Fibroblast of lung (primary cell): ENCODE measurements around the gene ZMAT5. TPM values are rescaled to one million over a fixed set of nuclear protein-coding genes. Genes with fewer than 3 reads are reported as not detected.

ENCODE experiments used
- DNase-seq, 2 donors: peaks; one replicate each; pipeline versions ENCODE4 v3.0.0 to v3.0.0-alpha.2; 2010; ENCODE audit warnings: low read depth in 2 of 2
- H2AFZ ChIP-seq: 2 replicates; pipeline ENCODE4 v1.5.1; 2012; ENCODE audit warnings: low read length, control low read depth, inconsistent platforms
- H3K27ac ChIP-seq: 2 replicates; pipeline ENCODE4 v1.5.1; 2011; ENCODE audit warnings: low read length, control low read depth; ENCODE audit not compliant: insufficient read depth
- H3K27me3 ChIP-seq: 2 replicates; pipeline ENCODE4 v1.5.1; 2011; ENCODE audit warnings: mild to moderate bottlenecking, low read length; ENCODE audit not compliant: control insufficient read depth, insufficient read depth
- H3K36me3 ChIP-seq: 2 replicates; pipeline ENCODE4 v1.5.1; 2011; ENCODE audit warnings: low read length; ENCODE audit not compliant: control insufficient read depth, insufficient read depth
- H3K4me1 ChIP-seq: 2 replicates; pipeline ENCODE4 v1.5.1; 2011; ENCODE audit warnings: low read length; ENCODE audit not compliant: control insufficient read depth, insufficient read depth; ENCODE audit errors: extremely low read depth
- H3K4me2 ChIP-seq: 2 replicates; pipeline ENCODE4 v1.5.1; 2011; ENCODE audit warnings: low read length, control low read depth; ENCODE audit not compliant: insufficient read depth; ENCODE audit errors: extremely low read depth
- H3K4me3 ChIP-seq, 4 experiments: fragments of 200-600 bp in 1 of 4; sonication (generic) in 1 of 4; replicated peaks in 1 of 4; 2 replicates each; pipeline ENCODE4 v1.5.1; 2011 to 2016; ENCODE audit warnings: low read length in 4 of 4, low read depth in 3 of 4, mild to moderate bottlenecking in 3 of 4, control low read depth in 2 of 4, inconsistent platforms in 1 of 4, mixed read lengths in 1 of 4; ENCODE audit not compliant: insufficient read depth in 1 of 4; ENCODE audit errors: control extremely low read depth in 1 of 4
- H3K79me2 ChIP-seq: 2 replicates; pipeline ENCODE4 v1.5.1; 2012; ENCODE audit warnings: mild to moderate bottlenecking, low read length, inconsistent platforms; ENCODE audit not compliant: control insufficient read depth, insufficient read depth
- H3K9ac ChIP-seq: 2 replicates; pipeline ENCODE4 v1.5.1; 2011; ENCODE audit warnings: mild to moderate bottlenecking, low read length, control low read depth; ENCODE audit not compliant: insufficient read depth
- H3K9me3 ChIP-seq: 2 replicates; pipeline ENCODE4 v1.5.1; 2012; ENCODE audit warnings: low read depth, low read length; ENCODE audit not compliant: control insufficient read depth, insufficient read depth
- H4K20me1 ChIP-seq: 2 replicates; pipeline ENCODE4 v1.5.1; 2011; ENCODE audit warnings: low read length; ENCODE audit not compliant: control insufficient read depth, insufficient read depth; ENCODE audit errors: extremely low read depth
- CTCF ChIP-seq, 2 donors: IDR thresholded peaks in 1 of 2; conservative IDR thresholded peaks in 1 of 2; 1 replicate in 1 of 2; 2 replicates in 1 of 2; pipeline ENCODE4 v1.5.1; 2011 to 2012; ENCODE audit warnings: low read length in 2 of 2, control low read depth in 1 of 2, inconsistent platforms in 1 of 2, low read depth in 1 of 2, mild to moderate bottlenecking in 1 of 2
- EZH2 ChIP-seq: IDR thresholded peaks from 2 replicates; pipeline ENCODE4 v1.5.1; 2012; ENCODE audit warnings: low read length, control low read depth, mild to moderate bottlenecking; ENCODE audit errors: missing control alignments
- polyA plus RNA-seq, 2 donors: library from polyadenylated mRNA; depleted of rRNA in 1 of 2; stranded (reverse) in 1 of 2; unstranded in 1 of 2; fragments of >200 nt; gene quantifications; 2 replicates each; pipeline ENCODE4 v1.2.1, GENCODE V29; 2011 to 2012; ENCODE audit warnings: missing spikeins in 1 of 2
- total RNA-seq: library from RNA; depleted of rRNA; stranded (reverse); fragments of >200 nt; gene quantifications from 2 replicates; pipeline ENCODE4 v1.2.1, GENCODE V29; 2014

The ZMAT5 gene
- total and polyA plus RNA-seq, 2 donors (not counting 1 experiment from before 2014, with no cell fraction given): 13.4 to 21.6 TPM

GRCh38 chr22:29815580-29815979 is 48.8 kb upstream of the ZMAT5 start:
- no peak overlapping the region for H3K4me3 ChIP-seq
- H3K79me2 ChIP-seq: no peaks in the 10 kb centered on the region
- DNase-seq: no peak
- H3K27me3 ChIP-seq: no peaks in the 10 kb centered on the region
- peaks cover 16% of the 10 kb centered on the region for H3K36me3 ChIP-seq
- no peak overlapping the region for H2AFZ ChIP-seq
- no peak overlapping the region for H3K4me2 ChIP-seq
- H4K20me1 ChIP-seq: no peaks in the 10 kb centered on the region
- H3K4me1 ChIP-seq: no peaks in the 10 kb centered on the region
- H3K9ac ChIP-seq: no peak overlapping the region
- no peaks in the 10 kb centered on the region for H3K9me3 ChIP-seq
- TF ChIP-seq CTCF (conservative IDR thresholded peaks at IDR 0.05 in 1 of 2, IDR thresholded peaks at IDR 0.05 in 1 of 2; ENCODE audit: low read depth in 1 of 2, low read length in 2 of 2): no peak
- TF ChIP-seq EZH2: no peak
- H3K27ac ChIP-seq: no peak overlapping the region

DNA sequence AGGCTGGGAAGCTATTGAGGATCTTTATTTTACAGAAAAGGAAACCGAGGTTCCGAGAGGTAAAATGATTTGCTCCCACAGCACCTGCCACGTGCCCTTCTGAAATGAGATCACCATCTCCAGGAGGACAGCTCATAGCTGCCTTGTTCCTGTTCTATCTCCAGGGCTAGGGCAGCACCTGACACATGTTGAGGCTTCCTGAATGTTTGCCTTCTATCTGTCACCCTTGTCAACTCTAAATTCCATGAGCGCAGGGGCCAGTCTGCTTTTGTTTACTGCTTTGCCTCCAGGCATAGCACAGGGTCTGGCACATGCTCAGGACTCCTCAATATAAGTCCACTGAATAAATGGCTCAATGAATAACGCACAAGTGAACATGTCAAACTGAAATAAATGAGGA is 47.2 kb upstream of the ZMAT5 start:
- Histone ChIP-seq H3K9ac (no peak overlapping the region), H4K20me1 (no peaks in the 10 kb centered on the region), H3K4me3 (no peak overlapping the region), H3K79me2 (no peaks in the 10 kb centered on the region), H3K36me3 (peaks cover 16% of the 10 kb centered on the region), H3K27ac (no peak overlapping the region), H3K4me2 (no peak overlapping the region), H3K4me1 (no peaks in the 10 kb centered on the region), H3K9me3 (no peaks in the 10 kb centered on the region), H3K27me3 (no peaks in the 10 kb centered on the region), H2AFZ (no peak overlapping the region)
- no peak for DNase-seq
- TF ChIP-seq EZH2 (no peak), CTCF (conservative IDR thresholded peaks at IDR 0.05 in 1 of 2, IDR thresholded peaks at IDR 0.05 in 1 of 2; ENCODE audit: low read depth in 1 of 2, low read length in 2 of 2) (no peak)

DNA sequence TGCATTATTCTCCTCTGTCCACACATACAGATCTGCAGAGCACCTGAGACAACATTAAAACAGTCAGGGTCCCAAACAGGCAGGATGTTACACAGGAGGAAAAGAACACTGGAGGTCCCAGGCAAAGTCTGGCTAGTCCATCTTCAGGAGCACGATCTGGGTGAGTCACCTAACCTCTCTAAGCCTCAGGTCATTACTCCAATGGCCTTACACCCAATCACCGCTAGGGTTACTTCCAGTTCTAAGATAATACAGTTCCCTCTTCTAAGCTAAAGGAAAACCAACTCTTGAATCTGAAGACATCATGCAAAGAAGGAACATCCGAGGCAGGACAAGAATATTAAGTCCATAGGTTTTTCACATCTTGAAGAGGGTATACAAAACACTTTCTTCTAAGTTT is 46.8 kb upstream of the ZMAT5 start:
- Histone ChIP-seq H3K4me1 (no peaks in the 10 kb centered on the region), H3K27ac (no peak overlapping the region), H3K36me3 (peaks cover 15% of the 10 kb centered on the region), H3K4me3 (no peak overlapping the region), H3K79me2 (no peaks in the 10 kb centered on the region), H3K4me2 (no peak overlapping the region), H2AFZ (no peak overlapping the region), H3K27me3 (no peaks in the 10 kb centered on the region), H3K9ac (no peak overlapping the region), H3K9me3 (no peaks in the 10 kb centered on the region), H4K20me1 (no peaks in the 10 kb centered on the region)
- DNase-seq: peak in 1 of 2 donors; percentile 25
- TF ChIP-seq CTCF (conservative IDR thresholded peaks at IDR 0.05 in 1 of 2, IDR thresholded peaks at IDR 0.05 in 1 of 2; ENCODE audit: low read depth in 1 of 2, low read length in 2 of 2): peak in 1 of 2 donors; percentile 26
- no peak for TF ChIP-seq EZH2
